Smooth muscle cell (in vitro differentiated cells): ENCODE data around the gene FAM193A. TPM values are rescaled to one million over a fixed set of nuclear protein-coding genes. Genes with fewer than 3 reads are reported as not detected.

Source experiments
- DNase-seq: peaks from one replicate; lab custom pipeline; 2025; ENCODE audit not compliant: unreplicated experiment; lab: John Stamatoyannopoulos, UW
- H2AFZ ChIP-seq: fragments of 200-600 bp; sonication (generic); 2 replicates; pipeline ENCODE4 v1.6.0; 2016; ENCODE audit warnings: antibody characterized with exemption, low read depth, mild to moderate bottlenecking
- H3F3A ChIP-seq: fragments of 200-600 bp; sonication (generic); 2 replicates; pipeline ENCODE4 v1.6.0; 2017; ENCODE audit warnings: antibody characterized with exemption, low read depth
- H3K27ac ChIP-seq: fragments of 200-600 bp; sonication (generic); 2 replicates; pipeline ENCODE4 v1.5.1; 2016; ENCODE audit warnings: low read depth, mild to moderate bottlenecking
- H3K27me3 ChIP-seq: fragments of 200-600 bp; sonication (generic); 2 replicates; pipeline ENCODE4 v1.6.1; 2016; ENCODE audit warnings: low read depth, mild to moderate bottlenecking
- H3K36me3 ChIP-seq: fragments of 200-600 bp; sonication (generic); 2 replicates; pipeline ENCODE4 v1.5.1; 2016; ENCODE audit warnings: low read depth
- H3K4me1 ChIP-seq: fragments of 200-600 bp; sonication (generic); 2 replicates; pipeline ENCODE4 v1.5.1; 2016; ENCODE audit warnings: low read depth
- H3K4me2 ChIP-seq: fragments of 200-600 bp; sonication (generic); 2 replicates; pipeline ENCODE4 v1.6.0; 2016; ENCODE audit warnings: mild to moderate bottlenecking
- H3K4me3 ChIP-seq: fragments of 200-600 bp; sonication (generic); 2 replicates; pipeline ENCODE4 v1.5.1; 2016; ENCODE audit warnings: mild to moderate bottlenecking
- H3K79me2 ChIP-seq: fragments of 200-600 bp; sonication (generic); 2 replicates; pipeline ENCODE4 v1.6.0; 2016; ENCODE audit warnings: low read depth, mild to moderate bottlenecking
- H3K9ac ChIP-seq: fragments of 200-600 bp; sonication (generic); 2 replicates; pipeline ENCODE4 v1.6.0; 2016; ENCODE audit warnings: low read depth
- H3K9me3 ChIP-seq: fragments of 200-600 bp; sonication (generic); replicated peaks from 2 replicates; pipeline ENCODE4 v1.5.1; 2016; ENCODE audit warnings: low read depth
- H4K20me1 ChIP-seq: fragments of 200-600 bp; sonication (generic); 2 replicates; pipeline ENCODE4 v1.6.0; 2016; ENCODE audit warnings: low read depth
- WGBS: methylation state at CpG from one replicate; pipeline ENCODE4 v1.1.7; 2016; ENCODE audit warnings: low lambda C conversion rate; 5-methylcytosine and 5-hydroxymethylcytosine counted together
- polyA plus RNA-seq: library from polyadenylated mRNA; unstranded; fragments of >200 nt; fragmentation: Nextera tagmentation; extraction: Ambion mirVana; gene quantifications from 2 replicates; pipeline ENCODE4 v1.2.1, GENCODE V29; 2016
- total RNA-seq: library from RNA; depleted of rRNA; stranded (reverse); fragments of >200 nt; gene quantifications from 2 replicates; pipeline ENCODE4 v1.2.3, GENCODE V29; 2014
- TF ChIP-seq, protein P1 (sequence below): fragments of 200-600 bp; sonication (generic); IDR thresholded peaks from 2 replicates; pipeline ENCODE4 v1.5.1; 2017; ENCODE audit warnings: borderline replicate concordance, mild to moderate bottlenecking, antibody characterized with exemption; ENCODE audit not compliant: insufficient read depth, poor library complexity, severe bottlenecking

FAM193A gene
- total and polyA plus RNA-seq, 2 experiments from 2014 or later, result 8.3 to 12.2 TPM

- Histone ChIP-seq H3K27me3 (no peaks in the 10 kb centered on the region), H3K9ac (no peak overlapping the region), H3K36me3 (peaks cover 17% of the 10 kb centered on the region), H3K79me2 (peaks cover 38% of the 10 kb centered on the region), H2AFZ (no peak overlapping the region), H3K27ac (no peak overlapping the region), H3K9me3 (no peaks in the 10 kb centered on the region), H3K4me1 (no peaks in the 10 kb centered on the region), H3K4me2 (no peak overlapping the region), H3F3A (no peaks in the 10 kb centered on the region), H4K20me1 (peaks cover 51% of the 10 kb centered on the region), H3K4me3 (no peak overlapping the region)
- TF ChIP-seq, protein P1, sequence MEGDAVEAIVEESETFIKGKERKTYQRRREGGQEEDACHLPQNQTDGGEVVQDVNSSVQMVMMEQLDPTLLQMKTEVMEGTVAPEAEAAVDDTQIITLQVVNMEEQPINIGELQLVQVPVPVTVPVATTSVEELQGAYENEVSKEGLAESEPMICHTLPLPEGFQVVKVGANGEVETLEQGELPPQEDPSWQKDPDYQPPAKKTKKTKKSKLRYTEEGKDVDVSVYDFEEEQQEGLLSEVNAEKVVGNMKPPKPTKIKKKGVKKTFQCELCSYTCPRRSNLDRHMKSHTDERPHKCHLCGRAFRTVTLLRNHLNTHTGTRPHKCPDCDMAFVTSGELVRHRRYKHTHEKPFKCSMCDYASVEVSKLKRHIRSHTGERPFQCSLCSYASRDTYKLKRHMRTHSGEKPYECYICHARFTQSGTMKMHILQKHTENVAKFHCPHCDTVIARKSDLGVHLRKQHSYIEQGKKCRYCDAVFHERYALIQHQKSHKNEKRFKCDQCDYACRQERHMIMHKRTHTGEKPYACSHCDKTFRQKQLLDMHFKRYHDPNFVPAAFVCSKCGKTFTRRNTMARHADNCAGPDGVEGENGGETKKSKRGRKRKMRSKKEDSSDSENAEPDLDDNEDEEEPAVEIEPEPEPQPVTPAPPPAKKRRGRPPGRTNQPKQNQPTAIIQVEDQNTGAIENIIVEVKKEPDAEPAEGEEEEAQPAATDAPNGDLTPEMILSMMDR, result no peak
- no peak for DNase-seq
- 92% methylated on average over 2 of the region's 2 CpGs for WGBS
These were observed 126.8 kb downstream of the FAM193A start for GRCh38 chr4:2663275-2663674.

GRCh38 chr4:2666722-2667247 lies 130.3 kb downstream of the FAM193A start:
- no peak overlapping the region for H3K4me2 ChIP-seq
- no peak overlapping the region for H2AFZ ChIP-seq
- TF ChIP-seq, protein P1, result no peak
- WGBS, result 97% methylated on average over 2 of the region's 2 CpGs
- H3K27me3 ChIP-seq, result no peaks in the 10 kb centered on the region
- H3K36me3 ChIP-seq, result peaks cover 10% of the 10 kb centered on the region
- no peaks in the 10 kb centered on the region for H3K4me1 ChIP-seq
- peaks cover 71% of the 10 kb centered on the region for H4K20me1 ChIP-seq
- no peak overlapping the region for H3K9ac ChIP-seq
- H3K27ac ChIP-seq, result peak overlapping the region; percentile 40
- peaks cover 38% of the 10 kb centered on the region for H3K79me2 ChIP-seq
- DNase-seq, result no peak
- H3K4me3 ChIP-seq, result no peak overlapping the region
- no peaks in the 10 kb centered on the region for H3K9me3 ChIP-seq
- H3F3A ChIP-seq, result no peaks in the 10 kb centered on the region

GRCh38 chr4:2667428-2667827 lies 131.0 kb downstream of the FAM193A start:
- no peak for DNase-seq
- Histone ChIP-seq H3K79me2 (peaks cover 38% of the 10 kb centered on the region), H3K36me3 (peaks cover 16% of the 10 kb centered on the region)

More at GRCh38 chr4:2667428-2667827, 131.0 kb downstream of the FAM193A start:
- WGBS, result 91% methylated on average over 2 of the region's 2 CpGs
- Histone ChIP-seq H2AFZ (no peak overlapping the region), H3K27me3 (no peaks in the 10 kb centered on the region), H3F3A (no peaks in the 10 kb centered on the region), H3K4me1 (no peaks in the 10 kb centered on the region), H4K20me1 (peaks cover 74% of the 10 kb centered on the region), H3K9me3 (no peaks in the 10 kb centered on the region), H3K27ac (no peak overlapping the region), H3K4me3 (no peak overlapping the region), H3K9ac (no peak overlapping the region), H3K4me2 (no peak overlapping the region)
- TF ChIP-seq, protein P1, result no peak
